ENCODE data around the gene KL. TPM values are rescaled to one million over a fixed set of nuclear protein-coding genes. Genes with fewer than 3 reads are reported as not detected.

Gene KL
- polyA plus RNA-seq, 5 donors = 6.2 to 9.0 (median 8.2) TPM

GRCh38 chr13:33034882-33035520, 18.8 kb downstream of the KL start:
- no peak for DNase-seq

- no peak for DNase-seq
These were observed 21.4 kb downstream of the KL start for GRCh38 chr13:33037673-33038072.

GRCh38 chr13:33040090-33040489, 23.9 kb downstream of the KL start:
- no peak for DNase-seq

GRCh38 chr13:33045851-33046592, 29.8 kb downstream of the KL start:
- no peak for DNase-seq

GRCh38 chr13:33050161-33050560, 33.9 kb downstream of the KL start:
- no peak for DNase-seq

- DNase-seq = no peak
These were observed 35.4 kb downstream of the KL start for GRCh38 chr13:33051632-33052031.

- DNase-seq = no peak
These were observed 36.5 kb downstream of the KL start for GRCh38 chr13:33052506-33053280.

- DNase-seq = no peak
These were observed 37.3 kb downstream of the KL start for GRCh38 chr13:33053397-33054066.

GRCh38 chr13:33057019-33057780, 41.0 kb downstream of the KL start:
- no peak for DNase-seq

GRCh38 chr13:33058776-33059327, 42.6 kb downstream of the KL start:
- no peak for DNase-seq

GRCh38 chr13:33060815-33061214, 44.6 kb downstream of the KL start:
- no peak for DNase-seq

- DNase-seq = no peak
These were observed 50.1 kb downstream of the KL start for GRCh38 chr13:33066329-33066728.

GRCh38 chr13:33069365-33069764, 53.1 kb downstream of the KL start:
- DNase-seq = no peak

- no peak for DNase-seq
These were observed 54.5 kb downstream of the KL start for GRCh38 chr13:33070713-33071112.

GRCh38 chr13:33072282-33072681, 56.1 kb downstream of the KL start:
- DNase-seq = no peak

- no peak for DNase-seq
These were observed 56.5 kb downstream of the KL start for GRCh38 chr13:33072759-33073158.

- DNase-seq = no peak
These were observed 57.1 kb downstream of the KL start for GRCh38 chr13:33073338-33073737.

- no peak for DNase-seq
These were observed 60.1 kb downstream of the KL start for GRCh38 chr13:33076001-33076992.

GRCh38 chr13:33078263-33078662, 62.0 kb downstream of the KL start:
- no peak for DNase-seq

GRCh38 chr13:33079960-33080359, 63.7 kb downstream of the KL start:
- no peak for DNase-seq
